SU-DHL-6 (cell line): ENCODE results near the gene CCNL1.

ENCODE experiments used
- CTCF ChIP-seq: fragments of 200-600 bp; sonication (generic); IDR thresholded peaks from one replicate; pipeline ENCODE4 v1.5.1; 2017; ENCODE audit warnings: antibody characterized with exemption, mild to moderate bottlenecking, low read length, moderate library complexity; ENCODE audit not compliant: insufficient read depth, poor library complexity, severe bottlenecking
- EZH2phosphoT487 ChIP-seq: fragments of 200-600 bp; sonication (generic), shearing (Covaris generic); conservative IDR thresholded peaks from 2 replicates; pipeline ENCODE4 v1.6.1; 2018; ENCODE audit warnings: mild to moderate bottlenecking, antibody characterized with exemption, low read length, moderate library complexity, mixed read lengths

GRCh38 chr3:157102098-157102497 is 57.8 kb downstream of the CCNL1 start:
- TF ChIP-seq CTCF = no peak
- no peak for TF ChIP-seq EZH2phosphoT487
